ENCODE measurements around the gene PTPN9.
"Not testable (repeated sequence)": the region's sequence is repeated elsewhere in the genome, so short reads cannot be mapped to it uniquely, and the experiment has no call there.

Gene PTPN9

DNA sequence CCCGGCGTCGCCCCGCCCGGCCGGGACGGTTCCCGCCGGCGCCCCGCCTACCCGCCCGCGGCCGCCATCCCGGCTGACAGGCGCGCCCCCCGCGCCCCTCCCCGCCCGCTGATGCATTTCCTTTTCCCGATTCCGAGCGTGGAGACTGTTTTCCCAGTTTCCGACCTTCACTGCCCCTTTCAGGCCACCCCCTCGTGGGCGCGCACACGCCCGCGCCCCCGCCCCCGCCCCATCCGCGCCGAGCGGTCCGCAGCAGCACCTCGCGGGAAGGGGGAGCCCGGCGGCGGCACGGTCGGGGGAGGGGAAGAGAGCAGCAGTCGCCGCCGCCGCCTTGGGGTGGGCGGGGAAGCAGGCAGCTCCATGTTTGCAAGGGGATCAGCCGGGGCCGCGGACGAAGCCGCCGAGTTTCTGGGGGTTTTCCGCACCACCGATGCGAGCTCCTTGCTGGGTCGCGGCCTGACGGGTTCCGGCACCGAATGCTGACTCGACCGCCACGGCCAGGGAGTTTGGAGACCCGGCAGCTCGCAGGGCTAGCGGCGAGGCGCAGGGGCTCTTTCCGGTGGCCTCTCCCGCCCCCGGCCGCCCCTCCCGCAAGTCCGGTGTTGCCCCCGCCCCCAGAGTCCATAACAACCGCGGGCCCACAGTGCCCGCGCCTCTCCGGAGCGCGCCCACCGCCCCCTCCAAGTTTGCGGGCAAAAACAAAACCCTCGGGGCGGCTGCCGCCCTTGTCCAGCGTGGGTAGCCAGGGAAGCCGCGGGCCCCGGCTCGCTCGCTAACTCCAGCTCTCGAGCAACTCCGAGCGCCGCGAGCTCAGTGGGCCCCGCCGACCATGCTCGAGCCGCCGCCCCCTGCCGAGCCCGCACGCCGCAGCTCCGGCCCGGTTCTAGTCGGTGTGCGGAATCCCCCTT, 124.4 kb downstream of the PTPN9 start:
- DNase-seq (ENCODE audit: low spot score), result no peak
- FAIRE-seq, result no peak

DNA sequence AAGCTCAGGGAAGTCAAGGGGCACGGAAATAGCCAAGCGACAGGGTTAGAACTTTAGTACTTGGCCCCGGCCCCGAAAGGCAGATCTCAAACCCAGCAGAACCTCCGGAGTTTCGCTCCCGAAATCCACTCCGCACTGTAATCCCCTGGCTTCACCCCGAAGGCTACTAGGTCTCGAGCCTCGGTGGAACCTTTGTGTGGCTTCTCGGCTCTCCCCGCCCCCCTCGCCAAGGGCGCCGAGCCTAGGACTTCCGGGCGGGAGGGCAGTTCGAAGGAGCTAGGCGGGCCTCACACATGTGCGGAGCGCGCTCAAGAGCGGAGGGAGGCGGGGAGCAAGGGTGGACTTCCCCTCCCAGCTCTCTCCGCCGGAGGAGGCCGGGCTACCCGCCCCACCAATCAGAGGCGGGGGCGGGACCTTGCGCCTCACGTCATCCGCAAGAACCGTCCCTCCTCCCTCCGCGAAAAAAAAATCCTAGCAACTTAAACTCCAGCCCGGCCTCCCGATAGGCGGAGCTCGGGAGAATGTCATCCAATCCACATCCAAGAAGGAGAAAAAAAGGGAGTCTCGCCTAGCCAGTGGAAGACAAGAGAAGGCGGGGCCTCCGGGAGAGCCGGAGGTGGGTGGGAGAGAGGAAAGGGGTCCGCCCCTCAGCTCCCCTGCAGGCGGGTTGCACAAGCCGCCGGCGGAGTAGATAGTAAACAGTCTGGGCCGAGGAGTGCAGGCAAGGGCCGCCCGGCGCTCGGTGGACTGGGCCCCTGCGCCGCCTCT, 125.2 kb downstream of the PTPN9 start:
- FAIRE-seq (peak; percentile 94), DNase-seq (ENCODE audit: low spot score) (peak; percentile 99)

DNA sequence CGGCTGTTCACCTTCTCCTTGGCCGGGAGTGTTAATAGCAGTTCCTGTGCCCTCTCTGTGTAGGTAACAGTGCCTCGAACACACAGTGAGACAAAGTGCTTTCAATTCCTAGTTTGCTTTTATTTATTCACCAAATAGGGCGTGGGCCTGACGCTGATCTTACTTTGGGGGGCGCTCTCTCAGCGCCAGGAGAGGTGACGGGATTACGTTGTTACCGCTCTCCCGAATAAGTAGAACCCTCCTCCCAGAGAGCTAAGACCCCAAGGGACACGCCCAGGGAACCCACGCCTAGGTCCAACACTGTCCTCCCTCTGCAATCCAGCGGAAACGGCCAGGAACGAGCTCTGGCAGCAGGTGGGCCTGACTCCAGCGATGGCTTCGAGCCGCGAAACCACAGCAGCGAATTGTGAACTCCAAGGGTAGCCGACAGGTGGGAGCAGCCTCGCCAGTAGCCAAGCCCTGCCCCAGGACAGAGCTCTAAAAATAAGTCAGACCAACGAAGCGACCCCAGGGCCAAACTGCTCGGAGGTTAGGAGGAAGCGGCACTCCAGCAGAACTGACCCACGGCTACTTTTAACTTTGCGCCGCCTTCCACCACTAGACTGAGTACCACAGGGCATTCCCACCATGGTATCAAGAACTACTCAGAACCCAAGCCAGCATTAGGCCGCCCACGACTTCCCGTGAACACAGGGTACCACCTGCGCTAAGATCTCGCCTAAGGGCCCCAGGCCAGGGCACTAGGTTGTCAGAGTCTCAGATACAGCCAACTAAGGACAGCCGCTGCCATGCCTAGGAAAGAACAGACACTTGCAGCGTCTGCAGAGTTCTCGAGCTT, 126.0 kb downstream of the PTPN9 start:
- FAIRE-seq (no peak), DNase-seq (ENCODE audit: low spot score) (peak; percentile 14)

DNA sequence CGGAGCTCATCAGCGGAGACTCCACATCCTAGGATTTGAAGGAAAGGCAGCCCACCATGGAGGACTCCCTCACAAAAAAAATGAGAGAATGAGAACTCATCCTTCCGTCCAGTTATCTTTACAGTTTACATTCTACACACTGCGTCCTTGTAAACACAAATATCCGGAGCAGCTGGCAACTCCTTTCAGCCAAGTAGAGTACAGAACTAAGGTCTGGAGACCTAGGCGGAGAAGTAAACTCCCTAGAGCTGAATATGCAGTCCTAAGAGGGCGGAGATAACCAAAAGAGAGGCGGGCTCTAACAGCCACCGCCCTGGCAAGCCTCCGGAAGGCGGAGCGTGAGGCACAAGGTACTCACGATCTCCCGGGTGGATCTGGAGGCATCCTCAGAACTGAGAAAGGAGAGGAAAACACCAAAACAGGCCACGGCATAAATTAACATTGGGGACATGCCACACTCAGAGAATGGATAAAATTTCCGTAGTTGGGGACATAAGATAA, 126.7 kb downstream of the PTPN9 start:
- FAIRE-seq (peak; percentile 57), DNase-seq (ENCODE audit: low spot score) (peak; percentile 67)

DNA sequence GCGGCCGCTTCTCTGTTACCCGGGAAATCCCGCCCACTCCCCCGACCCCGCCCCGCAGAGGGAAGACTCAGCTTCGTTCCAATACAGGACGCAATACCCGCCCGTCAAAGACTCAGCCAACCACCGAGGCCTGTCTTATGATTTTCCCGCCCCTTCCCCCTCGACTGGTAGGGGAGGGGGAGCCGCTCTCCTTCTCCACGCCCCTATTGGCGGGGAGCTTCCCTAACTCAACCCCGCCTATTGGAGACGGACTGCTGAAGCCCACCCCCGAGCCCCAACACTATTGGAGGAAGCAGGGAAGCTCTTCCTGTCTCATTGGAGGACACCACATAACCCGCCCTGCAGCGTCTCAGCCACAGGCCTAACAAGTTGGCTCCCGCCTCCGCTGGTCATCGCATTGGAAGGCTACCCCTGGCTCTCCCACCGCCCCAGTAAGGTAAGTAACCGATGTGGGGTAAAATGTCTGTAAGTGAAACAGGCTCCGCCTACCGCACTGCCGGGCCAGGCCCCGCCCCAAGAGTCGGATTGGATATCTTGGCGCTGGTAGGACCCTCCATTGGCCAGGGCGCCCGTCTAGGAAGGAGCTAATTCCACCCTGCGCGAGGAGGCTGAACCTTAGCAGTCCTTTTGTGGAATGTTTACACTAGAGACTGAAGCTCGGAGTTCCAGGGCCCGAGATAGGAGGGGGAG, 127.3 kb downstream of the PTPN9 start, which contains the start of gene SIN3A:
Gene SIN3A, minus strand, starts transcription at position 17 of the 690 bp plus-strand sequence. CDS start 21,315 bp downstream, outside the sequence.
- FAIRE-seq, result peak; percentile 93
- DNase-seq (ENCODE audit: low spot score), result peak; percentile 99

DNA sequence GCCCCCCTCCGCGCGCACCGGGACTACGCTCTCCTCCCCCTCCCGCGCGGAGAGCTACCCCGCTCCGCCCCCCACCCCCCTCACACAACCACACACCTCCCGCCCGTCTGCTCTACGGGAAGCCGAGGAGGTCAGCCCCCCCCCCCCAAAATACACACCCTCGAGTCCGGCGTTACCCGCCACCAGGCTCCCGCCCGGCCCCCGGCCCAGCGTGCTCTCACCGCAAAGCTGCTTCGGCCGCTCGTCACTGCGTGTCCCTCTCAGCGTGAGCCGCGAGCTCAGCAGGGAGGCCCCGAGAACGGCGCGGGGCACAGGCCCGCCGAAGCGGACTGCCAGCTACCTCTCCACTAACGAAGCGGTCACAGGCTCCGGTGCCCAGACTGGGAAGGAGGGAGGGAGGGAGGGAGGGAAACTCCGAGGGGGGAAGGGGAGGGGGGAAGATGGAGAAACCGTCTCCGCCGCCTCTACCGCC, 127.9 kb downstream of the PTPN9 start:
- no peak for FAIRE-seq
- DNase-seq (ENCODE audit: low spot score), result no peak

DNA sequence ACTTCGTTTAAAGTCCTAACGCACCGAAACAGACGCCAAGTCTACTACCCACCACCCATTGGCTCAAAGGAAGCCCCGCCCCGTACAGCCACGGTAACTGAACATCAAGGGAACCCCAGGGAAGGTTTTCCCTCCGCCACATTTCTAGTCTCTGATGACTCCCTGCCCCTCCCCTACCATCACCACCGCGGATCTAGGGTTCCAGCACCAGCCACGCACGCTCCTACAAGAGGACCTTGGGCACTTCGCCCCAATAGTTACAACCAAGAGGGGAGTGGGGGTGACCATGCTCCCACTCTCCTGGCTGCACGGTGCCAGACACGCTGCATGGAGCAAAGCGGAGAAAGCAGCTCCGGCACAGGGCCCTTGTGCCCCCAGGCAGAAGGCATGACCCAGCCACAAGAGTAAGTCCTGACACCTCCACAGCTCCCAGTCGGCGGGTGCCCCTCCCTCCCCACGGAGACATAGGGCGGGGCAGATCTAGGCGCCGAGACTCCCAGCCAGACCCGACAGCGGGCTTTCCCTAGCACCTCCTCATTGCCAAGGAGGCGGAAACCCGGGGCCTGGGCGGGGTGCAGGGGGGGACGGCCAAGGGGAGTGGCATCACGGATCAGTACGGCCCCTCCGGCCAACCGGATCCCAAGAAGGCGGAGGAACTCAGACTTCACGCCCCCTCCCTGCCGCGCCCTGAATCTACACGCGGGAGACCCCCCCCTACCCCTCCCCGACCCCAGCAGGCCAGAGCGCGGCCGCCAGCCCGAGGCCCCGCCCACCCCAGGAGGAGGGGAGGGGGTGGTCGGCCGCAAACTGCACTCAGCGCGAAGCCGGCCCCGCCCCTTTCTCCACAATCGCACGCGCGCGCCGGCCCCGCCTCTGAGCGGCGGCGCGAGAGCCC, 128.6 kb downstream of the PTPN9 start:
- peak; percentile 40 for FAIRE-seq
- DNase-seq (ENCODE audit: low spot score), result peak; percentile 91

DNA sequence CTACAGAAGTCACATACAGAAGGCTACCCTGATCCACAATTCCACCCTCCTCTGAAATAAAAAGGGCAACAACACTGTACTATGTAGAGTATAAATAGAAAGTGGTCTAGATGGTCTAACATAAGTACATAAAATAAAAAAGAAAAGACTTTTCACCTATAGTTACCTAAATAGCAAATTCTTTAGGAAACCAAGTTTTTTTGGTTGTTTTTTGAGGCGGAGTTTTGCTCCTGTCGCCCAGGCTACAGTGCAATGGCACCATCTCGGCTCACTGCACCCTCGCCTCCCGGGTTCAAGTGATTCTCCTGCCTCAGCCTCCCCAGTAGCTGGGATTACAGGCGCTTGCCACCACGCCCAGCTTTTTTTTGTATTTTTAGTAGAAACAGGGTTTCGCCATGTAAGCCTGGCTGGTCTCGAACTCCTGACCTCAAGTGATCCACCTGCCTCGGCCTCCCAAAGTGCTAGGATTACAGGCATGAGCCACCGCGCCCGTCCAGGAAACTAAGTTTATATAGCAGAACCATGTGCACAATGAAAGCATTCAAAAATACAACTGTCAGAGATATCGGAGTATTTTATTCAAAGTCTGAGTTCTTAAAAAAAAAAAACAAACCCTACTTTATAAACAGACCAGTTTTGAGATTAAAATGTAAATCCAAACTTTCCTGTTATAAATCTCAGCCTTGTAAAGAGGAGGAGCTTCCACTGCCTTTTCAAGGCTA, 129.4 kb downstream of the PTPN9 start:
- no peak for FAIRE-seq

DNA sequence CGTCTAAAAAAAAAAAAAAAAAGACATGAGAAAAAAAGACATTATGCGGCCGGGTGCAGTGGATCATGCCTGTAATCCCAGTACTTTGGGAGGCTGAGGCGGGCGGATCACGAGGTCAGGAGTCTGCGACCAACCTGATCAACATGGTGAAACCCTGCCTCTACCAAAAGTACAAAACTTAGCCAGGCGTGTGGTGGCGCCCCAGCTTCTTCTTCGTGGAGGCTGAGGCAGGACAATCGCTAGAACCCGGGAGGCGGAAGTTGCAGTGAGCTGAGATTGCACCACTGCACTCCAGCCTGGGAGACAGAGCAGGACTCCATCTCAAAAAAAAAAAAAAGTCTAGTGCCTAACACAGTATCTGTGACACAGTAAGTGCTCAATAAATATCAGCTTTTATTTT, 130.9 kb downstream of the PTPN9 start:
- FAIRE-seq; DNase-seq (ENCODE audit: low spot score): not testable (repeated sequence)

More for the DNA sequence above, 129.4 kb downstream of the PTPN9 start:
- DNase-seq (ENCODE audit: low spot score), result no peak

DNA sequence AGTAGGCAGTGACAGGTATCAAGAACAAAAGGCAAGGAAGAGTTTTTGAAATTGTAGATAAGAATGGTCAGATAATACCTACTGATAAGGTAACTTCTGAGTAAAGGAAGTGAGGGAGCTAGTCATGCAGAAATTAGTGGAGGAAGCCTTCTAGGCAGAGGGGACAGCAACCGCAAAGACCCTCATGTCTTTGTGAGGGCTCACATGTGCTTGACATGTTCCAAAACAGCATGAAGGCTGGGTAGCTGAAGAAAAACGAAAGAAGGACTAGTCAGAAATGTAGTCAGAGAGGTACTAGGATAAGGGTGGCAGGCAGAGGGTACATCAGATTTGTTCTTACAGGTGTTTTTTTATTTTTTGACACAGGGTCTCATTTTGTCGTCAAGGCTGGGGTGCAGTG, 133.0 kb downstream of the PTPN9 start:
- FAIRE-seq, result no peak
- no peak for DNase-seq (ENCODE audit: low spot score)

DNA sequence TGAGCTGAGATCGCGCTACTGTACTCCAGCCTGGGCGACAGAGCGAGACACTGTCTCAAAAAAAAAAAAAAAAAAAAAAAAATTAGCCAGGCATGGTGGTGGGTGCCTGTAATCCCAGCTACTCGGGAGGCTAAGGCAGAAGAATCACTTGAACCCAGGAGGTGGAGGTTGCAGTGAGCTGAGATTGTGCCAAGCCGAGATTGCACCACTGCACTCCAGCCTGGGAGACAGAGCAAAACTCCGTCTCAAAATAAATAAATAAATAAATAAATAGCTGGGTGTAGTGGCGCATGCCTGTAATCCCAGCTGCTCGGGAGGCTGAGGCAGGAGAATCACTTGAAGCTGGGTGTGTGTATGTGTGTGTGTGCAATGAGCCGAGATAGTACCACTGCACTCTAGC, 133.8 kb downstream of the PTPN9 start:
- not testable (repeated sequence) for DNase-seq (ENCODE audit: low spot score); FAIRE-seq

DNA sequence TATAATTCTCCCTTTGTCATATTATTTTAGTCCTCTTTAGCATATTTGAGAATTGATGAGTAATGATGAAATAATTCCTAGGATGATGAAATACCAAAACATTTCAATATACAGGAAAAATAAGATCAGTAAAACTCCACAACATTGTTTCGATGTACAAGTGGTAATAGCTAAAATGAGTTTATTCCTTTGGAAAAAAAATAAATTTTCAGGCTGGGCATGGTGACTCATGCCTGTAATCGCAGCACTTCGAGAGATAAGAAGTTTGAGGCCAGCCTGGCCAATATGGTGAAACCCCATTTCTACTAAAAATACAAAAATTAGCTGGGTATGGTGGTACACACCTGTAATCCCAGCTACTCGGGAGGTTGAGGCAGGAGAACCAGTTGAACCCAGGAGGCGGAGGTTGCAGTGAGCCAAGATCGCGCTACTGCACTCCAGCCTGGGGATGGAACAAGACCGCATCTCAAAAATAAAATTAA, 135.1 kb downstream of the PTPN9 start:
- DNase-seq (ENCODE audit: low spot score); FAIRE-seq: not testable (repeated sequence)

DNA sequence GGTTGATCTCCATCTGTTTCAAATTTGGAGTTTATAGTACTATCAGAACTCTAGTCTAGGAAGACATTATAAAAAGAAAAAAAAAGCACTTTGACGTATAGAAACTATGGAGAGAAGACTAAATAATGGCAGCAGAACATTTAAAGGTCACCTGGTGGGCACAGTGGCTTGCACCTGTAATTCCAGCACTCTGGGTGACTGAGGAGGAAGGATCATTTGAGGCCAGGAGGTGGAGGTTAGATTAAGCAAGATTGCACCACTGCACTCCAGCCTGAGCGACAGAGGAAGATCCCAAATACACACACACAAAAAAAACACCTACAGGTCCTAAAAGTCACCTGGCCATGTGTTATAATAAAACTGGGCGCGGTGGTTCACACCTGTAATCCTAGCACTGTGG, 141.4 kb downstream of the PTPN9 start:
- DNase-seq (ENCODE audit: low spot score) (no peak), FAIRE-seq (no peak)

DNA sequence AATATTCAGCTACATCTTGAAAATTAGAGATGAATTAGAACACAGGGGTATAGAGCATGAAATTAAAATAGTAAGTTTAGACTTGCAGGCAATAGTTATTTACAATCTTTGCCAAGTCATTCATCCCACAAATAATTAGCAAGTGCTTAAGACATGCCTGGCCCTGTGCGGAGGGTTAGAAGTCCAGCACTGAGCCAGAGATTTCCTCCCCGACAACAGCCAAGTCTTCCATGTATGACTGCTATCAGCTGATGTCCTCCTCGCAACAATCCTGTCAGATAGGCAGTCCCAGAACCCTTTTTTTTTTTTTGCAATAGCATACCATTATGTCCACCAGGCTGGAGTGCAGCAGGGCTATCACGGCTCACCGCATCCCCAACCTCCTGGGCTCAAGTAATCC, 142.2 kb downstream of the PTPN9 start:
- DNase-seq (ENCODE audit: low spot score), result no peak
- no peak for FAIRE-seq

DNA sequence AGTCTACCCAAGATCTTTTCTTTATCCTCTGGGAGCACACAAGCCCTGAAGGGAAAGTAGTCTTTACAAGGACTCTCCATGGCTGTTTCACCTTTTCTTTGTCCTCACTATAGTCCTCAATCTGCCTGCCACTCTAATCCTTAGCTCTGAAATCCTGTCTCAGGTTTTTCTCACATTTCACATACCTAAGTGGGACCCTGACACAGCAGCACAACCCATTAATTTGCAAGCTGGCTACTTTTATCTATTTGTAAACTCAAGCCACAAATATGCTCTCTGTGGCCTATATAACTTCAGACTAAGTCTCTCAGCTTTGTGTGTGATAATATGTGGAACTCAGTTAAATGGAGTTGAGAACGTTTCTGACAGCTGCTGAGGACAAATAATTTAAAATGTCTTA, 147.4 kb downstream of the PTPN9 start:
- FAIRE-seq (no peak), DNase-seq (ENCODE audit: low spot score) (no peak)

DNA sequence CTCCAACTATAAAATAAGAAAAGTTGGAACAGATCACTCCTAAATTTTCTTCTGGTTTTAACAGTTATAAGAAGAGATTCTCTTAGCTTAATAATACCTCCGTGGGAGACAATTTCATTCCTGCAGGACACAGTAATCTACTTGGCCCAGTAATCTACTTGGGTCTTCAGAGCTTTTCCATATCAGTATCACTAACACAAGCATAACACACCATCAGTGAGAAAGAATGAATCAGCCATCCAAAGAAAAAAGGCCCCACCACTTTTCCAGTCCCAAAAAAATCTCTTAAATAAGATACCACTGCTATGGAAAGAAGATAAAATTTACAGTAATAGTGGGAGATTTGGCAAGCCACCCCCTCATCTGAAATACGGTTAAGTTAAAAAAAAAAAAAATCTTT, 147.8 kb downstream of the PTPN9 start:
- DNase-seq (ENCODE audit: low spot score) (no peak), FAIRE-seq (no peak)

DNA sequence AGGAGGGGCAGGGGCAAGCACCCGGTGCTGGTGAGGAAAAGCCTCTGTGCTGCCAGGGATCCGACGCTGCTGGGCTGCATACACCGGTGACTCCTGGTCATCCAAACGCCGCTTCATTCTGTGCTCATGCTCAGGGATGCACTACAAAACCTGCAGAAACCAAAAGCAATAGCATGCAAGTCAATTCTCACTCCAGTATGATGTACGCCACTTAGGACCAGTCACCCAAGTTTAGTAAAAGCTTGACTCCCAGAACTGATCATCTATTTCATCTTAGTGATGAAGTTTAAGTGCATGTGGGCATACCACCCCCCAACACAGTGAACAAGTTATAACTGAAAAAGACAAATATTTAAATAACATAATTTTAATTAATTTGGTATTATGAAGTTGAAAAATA, 148.9 kb downstream of the PTPN9 start:
- DNase-seq (ENCODE audit: low spot score) (no peak), FAIRE-seq (no peak)

DNA sequence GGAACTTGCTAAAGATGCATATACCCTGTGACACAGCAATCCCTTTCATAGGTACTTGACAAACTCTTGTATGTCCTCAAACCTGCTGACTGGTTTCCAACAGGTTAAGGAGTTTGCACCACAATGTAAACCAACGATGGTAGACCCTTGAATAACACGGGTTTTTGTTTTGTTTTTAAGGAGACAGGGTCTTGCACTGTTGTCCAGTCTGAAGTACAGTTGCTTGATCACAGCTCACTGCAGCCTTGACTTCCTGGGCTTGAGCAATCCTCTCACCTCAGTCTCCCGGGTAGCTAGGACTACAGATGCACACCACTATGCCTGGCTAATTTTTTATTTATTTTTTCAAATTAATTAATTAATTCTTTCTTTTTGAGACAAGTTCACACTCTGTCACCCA, 151.0 kb downstream of the PTPN9 start:
- DNase-seq (ENCODE audit: low spot score) (no peak), FAIRE-seq (no peak)

Measured in RCC 7860 (cell line).